Skeletal muscle cell (primary cell): ENCODE measurements around the gene DUSP23.

Experiments used
- DNase-seq: peaks from one replicate; pipeline ENCODE4 v3.0.0-alpha.2; 2010; ENCODE audit warnings: low read depth
- H3K4me3 ChIP-seq: 2 replicates; pipeline ENCODE4 v1.5.1; 2011; ENCODE audit warnings: low read depth, mild to moderate bottlenecking, control low read depth, low read length, moderate library complexity

Gene DUSP23

GRCh38 chr1:159780583-159781582, at the start of gene DUSP23:
Gene DUSP23, plus strand, starts transcription at chr1:159780962. Its CDS starts 139 bp downstream, at chr1:159781101.
- peak; percentile 94 for DNase-seq
- peak within 1 kb of the TSS; percentile 65 for H3K4me3 ChIP-seq

DNA sequence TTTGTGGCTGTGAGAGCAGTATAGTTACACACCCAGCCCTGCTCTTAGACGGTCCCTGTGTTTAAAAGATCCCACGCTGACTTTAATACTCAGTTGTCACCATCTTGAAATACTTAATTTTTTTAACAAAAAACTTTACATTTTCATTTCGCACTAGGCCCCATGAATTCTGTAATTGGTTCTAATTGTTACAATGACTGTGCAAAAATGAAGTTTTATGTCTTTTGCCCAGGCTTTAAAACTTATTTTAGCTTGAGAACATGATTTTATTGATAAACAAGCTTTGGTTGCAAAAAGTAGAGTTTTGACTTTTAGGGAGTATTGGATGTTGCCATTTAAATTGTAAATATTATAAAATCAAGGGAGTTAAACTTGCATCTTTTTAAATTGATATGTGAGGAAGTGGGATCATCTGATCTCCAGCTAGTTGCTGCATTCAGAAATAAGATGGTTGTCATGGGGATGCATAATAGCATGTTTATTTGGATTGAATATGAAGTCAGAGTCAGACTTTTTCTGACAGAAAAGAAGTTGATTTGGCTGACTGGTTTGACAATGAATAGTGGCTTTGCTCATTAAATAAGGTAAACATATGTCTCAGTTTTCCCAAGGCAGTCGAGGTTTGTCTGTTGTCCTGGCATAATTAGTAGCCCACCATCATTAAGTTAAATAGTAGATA, 43.4 kb upstream of the DUSP23 start:
- H3K4me3 ChIP-seq: no peak overlapping the region
- DNase-seq: no peak

DNA sequence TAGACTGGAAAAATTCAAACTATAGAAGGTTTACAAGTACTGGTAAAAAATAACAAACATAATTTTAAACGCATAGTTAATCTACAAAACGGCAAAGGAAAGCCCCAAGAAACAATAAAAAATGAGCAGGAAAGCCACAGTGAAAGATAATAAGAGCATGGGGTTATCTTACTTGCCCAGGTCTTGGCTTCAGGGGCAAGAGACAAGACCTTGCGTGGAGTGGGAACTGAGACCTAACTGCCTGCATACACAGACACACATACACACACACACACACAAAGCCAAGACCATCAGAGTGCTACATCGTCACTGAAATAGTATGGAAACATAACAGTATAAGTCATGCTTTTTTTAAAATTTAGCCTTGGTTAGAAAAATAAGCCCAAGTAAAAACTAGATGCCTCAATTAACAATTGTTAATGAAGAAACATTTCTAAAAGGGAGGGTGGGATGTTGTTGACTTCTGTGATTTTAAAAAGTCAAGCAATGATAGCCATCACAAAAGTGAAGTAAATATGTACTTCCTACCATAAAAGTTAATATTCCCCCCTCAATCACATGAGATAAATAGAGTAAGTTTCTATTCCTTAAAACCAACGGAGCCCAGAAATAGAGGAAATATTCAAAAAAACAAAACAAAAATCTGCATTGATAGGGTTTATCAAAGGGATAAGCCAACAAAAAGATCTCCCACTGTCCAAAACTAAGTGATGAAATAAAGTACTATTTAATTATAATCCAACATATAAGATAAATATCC, 36.9 kb upstream of the DUSP23 start:
- no peak overlapping the region for H3K4me3 ChIP-seq
- DNase-seq: no peak

DNA sequence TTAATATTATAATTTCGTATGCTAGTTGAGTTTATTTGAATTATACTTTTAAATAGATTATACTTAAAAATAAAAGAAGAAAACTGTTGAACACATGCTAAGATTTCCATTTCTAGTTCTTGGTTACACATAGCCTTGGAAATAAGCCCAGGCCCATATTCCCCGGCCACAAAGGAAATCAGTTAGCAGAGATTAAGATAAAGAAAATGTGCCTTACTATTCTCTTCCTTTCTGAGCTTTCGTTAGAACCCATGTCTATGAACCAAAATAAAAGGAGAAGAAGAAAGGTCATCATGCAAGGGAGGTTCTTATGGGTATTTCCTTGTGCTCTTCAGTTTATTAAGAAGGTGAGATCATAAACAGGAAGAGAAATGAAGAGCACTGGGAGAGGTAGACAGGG, 34.1 kb upstream of the DUSP23 start:
- DNase-seq: no peak
- H3K4me3 ChIP-seq: no peak overlapping the region

GRCh38 chr1:159748370-159748769, 32.4 kb upstream of the DUSP23 start:
- DNase-seq: no peak
- H3K4me3 ChIP-seq: no peak overlapping the region

DNA sequence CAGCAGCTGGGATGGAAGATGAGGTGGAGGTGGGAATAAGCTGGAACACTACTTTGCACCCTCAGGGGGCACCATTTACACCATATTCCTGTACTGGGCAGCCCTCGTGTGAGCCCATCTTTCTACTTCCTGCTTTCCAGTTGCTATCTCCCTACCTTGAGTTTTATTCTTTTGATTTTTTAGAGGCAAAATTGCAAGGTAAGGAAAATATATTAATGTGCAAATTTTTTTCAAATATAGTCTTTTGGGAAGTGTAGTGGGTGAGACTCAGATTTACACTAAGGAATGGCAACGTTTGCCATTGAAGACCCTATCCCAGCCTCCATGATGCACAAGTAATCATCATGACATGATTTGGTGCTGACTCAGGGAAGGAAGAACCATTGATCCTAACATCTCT, 31.1 kb upstream of the DUSP23 start:
- H3K4me3 ChIP-seq: no peak overlapping the region
- DNase-seq: no peak

DNA sequence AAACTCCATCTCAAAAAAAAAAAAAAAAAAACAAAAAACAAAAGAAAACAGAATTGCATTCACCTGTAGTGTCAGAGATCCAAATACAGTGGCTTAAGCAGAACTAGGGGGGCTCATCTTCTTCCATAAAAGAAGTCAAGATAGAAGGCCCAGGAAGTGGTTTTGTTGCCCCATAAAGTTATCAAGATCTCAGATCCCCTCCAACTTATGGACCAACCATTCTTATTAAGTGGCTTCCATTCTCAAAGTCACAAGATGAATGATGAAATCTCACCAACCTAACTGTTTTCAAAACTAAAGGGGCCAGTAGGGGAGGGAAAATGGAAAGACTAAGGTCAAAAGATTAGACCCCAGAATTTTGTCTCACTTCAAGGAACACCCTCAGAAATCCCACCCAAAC, 30.1 kb upstream of the DUSP23 start:
- DNase-seq: no peak
- H3K4me3 ChIP-seq: no peak overlapping the region

GRCh38 chr1:159751031-159751430, 29.7 kb upstream of the DUSP23 start:
- H3K4me3 ChIP-seq: no peak overlapping the region
- no peak for DNase-seq

DNA sequence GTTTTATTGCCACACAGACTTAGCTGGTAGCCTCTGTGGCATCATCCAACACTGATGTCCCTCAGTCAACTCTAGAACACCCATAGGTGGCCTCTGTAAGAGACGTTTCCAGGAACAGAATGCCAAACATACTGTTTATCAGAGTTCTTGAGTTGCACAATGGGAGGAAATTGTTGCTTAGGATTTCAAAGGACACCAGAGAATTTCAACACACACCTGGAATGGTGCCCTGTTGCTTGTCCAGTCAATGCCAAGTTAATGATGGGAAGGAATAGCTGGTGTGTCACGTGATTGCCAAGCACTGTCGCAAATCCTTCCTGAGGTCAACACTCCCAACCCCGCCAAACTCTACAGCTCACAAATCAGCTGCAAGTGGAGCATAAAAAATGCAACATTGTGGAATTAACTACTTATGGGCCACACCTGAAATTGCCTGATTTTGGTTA, 28.6 kb upstream of the DUSP23 start:
- H3K4me3 ChIP-seq: no peak overlapping the region
- peak; percentile 76 for DNase-seq

GRCh38 chr1:159753386-159753785, 27.4 kb upstream of the DUSP23 start:
- DNase-seq: no peak
- no peak overlapping the region for H3K4me3 ChIP-seq

GRCh38 chr1:159755451-159756007, 25.2 kb upstream of the DUSP23 start:
- no peak for DNase-seq
- no peak overlapping the region for H3K4me3 ChIP-seq

GRCh38 chr1:159756397-159756796, 24.4 kb upstream of the DUSP23 start:
- no peak overlapping the region for H3K4me3 ChIP-seq
- DNase-seq: no peak

- DNase-seq: no peak
- H3K4me3 ChIP-seq: no peak overlapping the region
These were observed 17.1 kb upstream of the DUSP23 start for GRCh38 chr1:159763686-159764085.

DNA sequence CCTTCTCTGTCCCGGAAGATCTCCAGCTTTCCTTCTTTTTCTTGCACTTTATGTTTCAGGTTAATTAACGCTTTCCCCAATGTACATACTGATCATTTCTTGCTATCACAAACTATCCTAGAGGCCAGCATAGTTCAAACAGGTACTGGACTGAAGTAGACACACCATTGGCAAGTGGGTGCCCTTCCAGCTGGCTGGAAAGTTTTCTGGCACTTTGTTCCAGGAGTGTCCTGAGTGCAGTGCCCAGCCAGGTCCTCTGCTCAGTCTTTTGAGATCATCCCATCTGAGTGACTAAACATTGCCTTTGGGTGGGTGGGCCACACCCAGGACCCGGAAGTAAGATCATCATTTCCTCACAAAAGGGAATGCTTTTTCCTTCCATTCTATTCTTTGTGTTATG, 15.0 kb upstream of the DUSP23 start:
- no peak overlapping the region for H3K4me3 ChIP-seq
- DNase-seq: no peak

GRCh38 chr1:159771127-159771895, 9.5 kb upstream of the DUSP23 start:
- DNase-seq: no peak
- no peak overlapping the region for H3K4me3 ChIP-seq

DNA sequence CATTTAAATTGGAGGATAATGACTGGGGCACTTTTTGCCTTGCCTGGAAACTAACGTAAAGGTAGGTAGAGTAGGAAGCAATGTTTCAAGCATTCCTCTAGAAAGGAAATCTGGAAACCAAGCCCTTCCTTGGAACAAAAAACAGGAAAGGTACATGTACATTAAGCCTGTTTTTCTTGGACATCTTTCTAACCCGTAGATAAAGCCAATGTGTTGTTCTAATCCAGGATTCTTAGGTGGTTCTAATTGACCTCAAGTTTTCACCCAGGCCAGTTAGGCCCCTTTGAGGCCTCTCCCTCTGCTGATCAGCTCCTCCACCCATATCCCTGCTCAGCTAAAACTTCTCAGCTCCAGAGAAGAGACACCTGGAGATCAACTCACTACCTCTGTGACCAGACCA, 6.3 kb upstream of the DUSP23 start:
- no peak for DNase-seq
- no peak overlapping the region for H3K4me3 ChIP-seq

GRCh38 chr1:159775716-159776115, 5.0 kb upstream of the DUSP23 start:
- DNase-seq: no peak
- H3K4me3 ChIP-seq: no peak overlapping the region

DNA sequence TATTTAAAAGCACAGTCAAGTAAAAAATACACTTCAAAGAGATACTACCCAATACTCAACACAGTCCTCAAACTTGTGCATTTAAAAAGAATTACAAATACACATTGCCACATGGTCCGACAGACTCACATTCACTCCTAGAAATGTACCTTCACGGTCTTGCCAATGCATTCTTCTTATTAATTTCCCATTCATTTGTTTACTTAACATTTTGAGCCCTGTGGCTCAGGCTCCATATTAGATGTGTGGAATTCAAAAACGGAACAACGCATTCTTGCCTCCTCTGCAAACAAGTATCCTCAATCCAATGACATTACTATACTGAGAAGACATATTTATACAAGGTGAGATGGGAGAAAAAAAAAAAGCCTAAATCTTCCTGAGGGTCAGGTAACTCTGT, 2.5 kb upstream of the DUSP23 start:
- no peak overlapping the region for H3K4me3 ChIP-seq
- DNase-seq: no peak

- H3K4me3 ChIP-seq: no peak overlapping the region
- peak; percentile 79 for DNase-seq
These were observed 1.3 kb upstream of the DUSP23 start for GRCh38 chr1:159779403-159779851.
